B cell (primary cell): ENCODE measurements around the gene LSM14B.

Experiments
- CTCF ChIP-seq: fragments of 200-600 bp; IDR thresholded peaks from one replicate; pipeline ENCODE4 v1.8.0; 2022; ENCODE audit warnings: antibody characterized with exemption, mild to moderate bottlenecking
- EZH2 ChIP-seq: IDR thresholded peaks from 2 replicates; pipeline ENCODE4 v1.6.1; 2012; ENCODE audit warnings: borderline replicate concordance, low read depth, mild to moderate bottlenecking, moderate library complexity, low read length; ENCODE audit not compliant: insufficient read depth, poor library complexity, severe bottlenecking

- TF ChIP-seq CTCF (no peak), EZH2 (no peak)
These were observed 38.6 kb downstream of the LSM14B start for GRCh38 chr20:62160876-62161275.
